HG03064 (cell line): ENCODE results near the gene ANKRD45.
"Not testable (repeated sequence)": the region's sequence is repeated elsewhere in the genome, so short reads cannot be mapped to it uniquely, and the experiment has no call there.

Source experiments
- ATAC-seq: cut with Tn5 transposase; IDR thresholded peaks from one replicate; pipeline ENCODE4 v1.9.1; 2021; ENCODE audit warnings: low read depth; ENCODE audit not compliant: unreplicated experiment

Gene ANKRD45, protein sequence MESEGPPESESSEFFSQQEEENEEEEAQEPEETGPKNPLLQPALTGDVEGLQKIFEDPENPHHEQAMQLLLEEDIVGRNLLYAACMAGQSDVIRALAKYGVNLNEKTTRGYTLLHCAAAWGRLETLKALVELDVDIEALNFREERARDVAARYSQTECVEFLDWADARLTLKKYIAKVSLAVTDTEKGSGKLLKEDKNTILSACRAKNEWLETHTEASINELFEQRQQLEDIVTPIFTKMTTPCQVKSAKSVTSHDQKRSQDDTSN

DNA sequence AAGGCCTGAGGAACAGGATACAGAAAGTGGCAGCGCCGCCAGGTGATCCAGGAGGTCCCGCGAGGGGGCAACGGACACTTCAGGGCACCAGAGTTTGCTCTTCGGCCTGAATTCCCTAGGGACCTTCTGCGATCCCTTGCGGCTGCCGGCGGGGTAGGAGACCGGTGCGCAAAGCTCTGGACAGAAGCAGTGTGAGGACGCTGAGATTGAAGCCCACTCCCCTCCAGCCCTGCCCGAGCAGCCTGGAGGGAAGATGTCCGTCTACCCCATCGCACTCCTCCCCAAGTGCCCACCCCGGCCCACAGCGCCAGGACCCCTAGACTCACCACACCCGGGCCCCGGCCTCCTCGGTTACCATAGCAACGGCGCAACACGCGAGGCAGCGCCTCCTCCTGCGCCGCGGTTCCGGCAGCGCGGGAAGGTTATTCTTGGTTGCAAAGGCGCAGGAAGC is at the start of gene ANKRD45:
Gene ANKRD45, minus strand, starts transcription at position 361 of the 451 bp plus-strand sequence. CDS start 10,433 bp downstream, outside the sequence.
- no peak for ATAC-seq

DNA sequence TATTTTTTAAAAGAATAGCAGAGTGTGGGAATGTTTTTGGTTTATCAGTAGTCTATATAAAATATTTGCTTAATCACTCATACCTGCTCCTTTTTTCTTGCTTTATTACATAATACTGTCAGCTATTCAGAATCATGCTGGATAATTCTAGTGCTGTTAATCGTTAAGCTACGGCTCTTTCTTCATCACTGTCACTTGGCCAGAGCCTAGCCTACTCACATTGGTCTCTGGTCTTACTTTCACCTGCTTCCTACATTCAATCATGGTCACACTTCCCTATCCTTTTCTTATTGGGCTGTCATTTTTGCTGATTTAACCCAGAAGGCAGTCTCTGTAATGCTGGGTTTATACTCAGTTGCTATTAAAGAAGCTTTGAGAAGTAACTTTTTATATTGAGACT is 47.6 kb upstream of the ANKRD45 start:
- ATAC-seq, result no peak

DNA sequence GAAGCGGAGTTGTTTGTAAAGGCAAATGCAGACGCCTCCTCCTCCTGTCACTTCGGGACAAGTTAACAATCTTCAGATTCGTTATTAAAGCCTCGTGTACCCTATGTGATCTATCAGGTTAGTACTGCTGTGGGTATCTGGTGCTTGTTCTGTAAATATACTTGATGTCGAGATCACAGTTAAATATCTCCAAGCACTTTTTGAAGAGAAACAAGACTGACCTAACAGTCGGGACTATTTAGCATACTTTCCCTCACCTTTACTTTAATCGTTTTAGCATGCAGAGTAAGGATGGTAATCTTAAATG is 45.8 kb upstream of the ANKRD45 start:
- no peak for ATAC-seq

DNA sequence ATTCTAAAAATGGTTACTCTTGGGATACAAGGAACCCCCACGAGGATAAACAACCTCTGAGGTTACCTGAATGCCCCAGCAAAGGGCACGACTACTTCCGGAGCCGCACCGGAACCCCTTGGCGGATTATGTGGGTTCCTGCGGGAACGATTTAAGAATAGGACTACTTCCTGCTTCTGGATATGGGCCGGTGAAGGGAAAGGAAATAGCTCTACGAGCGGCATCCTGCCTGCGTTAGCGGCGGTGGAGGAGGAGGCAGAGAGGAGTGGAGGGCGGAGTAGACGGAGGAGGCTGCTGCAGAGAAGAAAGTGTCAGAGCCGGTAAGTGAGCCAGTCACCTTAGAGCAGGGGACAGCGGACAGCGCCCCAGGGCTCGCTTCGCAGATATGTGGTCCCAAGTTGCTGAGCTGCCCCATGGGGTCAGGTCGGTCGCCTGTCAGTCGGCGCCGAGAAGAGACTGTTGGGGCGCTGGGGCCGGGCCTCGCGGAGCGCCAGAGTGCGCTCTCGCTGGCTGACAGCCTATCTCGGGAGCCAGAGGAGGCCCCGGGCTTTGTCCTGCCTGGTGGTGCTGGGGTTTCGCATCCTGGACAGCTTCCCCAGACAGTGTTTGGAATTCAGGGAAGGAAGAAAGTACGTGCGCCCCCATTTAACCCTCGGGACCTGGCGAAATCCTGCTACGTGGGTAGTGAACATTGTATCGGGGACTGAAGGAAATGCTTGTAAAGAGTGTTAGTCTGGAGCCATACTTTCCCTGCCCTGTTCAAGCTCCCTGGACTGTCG is 45.3 kb upstream of the ANKRD45 start, which contains the start of gene KLHL20:
Gene KLHL20, plus strand, starts transcription at position 223 of the 779 bp plus-strand sequence. CDS start 1,063 bp downstream, outside the sequence.
- ATAC-seq, result peak; percentile 87

DNA sequence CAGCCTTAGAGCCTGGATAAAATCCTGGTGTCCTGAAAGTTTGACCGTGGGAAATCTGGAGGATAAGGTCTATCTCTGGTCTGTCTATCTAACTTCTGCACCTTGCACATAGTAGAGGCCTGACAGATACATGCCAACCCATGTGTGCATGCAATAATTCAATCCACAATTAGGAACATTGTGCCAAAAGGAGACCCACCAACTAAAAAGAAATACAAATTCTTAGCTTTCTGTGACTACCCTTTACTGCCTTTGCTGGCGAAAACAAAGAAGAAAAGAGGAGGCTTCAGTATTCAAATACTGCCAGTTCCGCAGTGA is 44.7 kb upstream of the ANKRD45 start:
- ATAC-seq, result no peak

DNA sequence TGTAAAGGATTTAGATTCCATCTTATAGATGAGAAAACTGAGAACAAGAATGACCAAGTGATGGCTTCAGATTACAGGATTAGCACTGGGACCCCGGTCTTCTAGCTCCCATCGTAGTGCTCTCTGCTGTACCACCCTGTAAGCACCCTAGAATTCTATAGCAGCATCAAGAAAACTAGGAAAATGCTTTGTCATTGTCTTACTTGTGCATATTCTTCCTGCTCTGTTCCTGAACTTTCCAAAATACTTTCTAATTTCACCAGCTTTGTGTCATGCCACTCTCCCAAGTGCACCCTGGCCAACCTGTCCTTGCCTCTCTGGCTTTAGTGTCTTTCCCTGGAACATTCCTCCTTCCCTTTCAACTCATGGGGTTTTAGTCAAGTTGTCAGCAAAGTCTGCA is 39.1 kb upstream of the ANKRD45 start:
- ATAC-seq, result no peak

DNA sequence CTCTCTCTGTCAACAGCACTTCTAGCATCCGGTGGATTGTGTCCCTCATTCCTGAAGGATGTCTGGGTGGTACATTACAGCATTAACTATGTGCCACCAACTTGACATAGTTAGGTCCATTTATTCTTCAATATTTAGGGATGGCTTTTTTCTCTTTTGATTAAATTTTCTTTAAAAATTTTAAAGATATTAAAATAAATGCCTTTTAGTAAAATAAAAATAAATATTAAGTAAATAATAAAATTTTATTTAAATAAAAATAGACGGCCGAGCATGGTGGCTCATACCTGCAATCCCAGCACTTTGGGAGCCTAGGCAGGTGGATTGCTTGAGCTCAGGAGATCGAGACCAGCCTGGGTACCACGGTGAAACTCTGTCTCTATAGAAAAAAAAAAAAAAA is 35.5 kb upstream of the ANKRD45 start:
- ATAC-seq, result no peak

DNA sequence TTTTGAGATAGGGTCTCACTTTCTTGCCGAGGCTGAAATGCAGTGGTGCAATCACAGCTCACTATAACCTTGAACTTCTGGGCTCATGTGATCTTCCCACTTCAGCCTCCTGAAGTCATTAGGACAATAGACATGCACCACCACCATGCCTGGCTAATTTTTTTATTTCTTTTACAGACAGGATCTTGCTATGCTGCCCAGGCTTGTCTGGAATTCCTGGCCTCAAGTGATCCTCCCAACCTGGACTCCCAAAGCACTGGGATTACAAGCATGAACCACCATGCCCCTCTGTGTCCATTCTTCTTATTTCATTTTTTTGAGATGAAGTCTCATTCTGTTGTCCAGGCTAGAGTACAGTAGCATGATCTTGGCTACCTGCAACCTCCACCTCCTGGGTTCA is 33.1 kb upstream of the ANKRD45 start:
- no peak for ATAC-seq

DNA sequence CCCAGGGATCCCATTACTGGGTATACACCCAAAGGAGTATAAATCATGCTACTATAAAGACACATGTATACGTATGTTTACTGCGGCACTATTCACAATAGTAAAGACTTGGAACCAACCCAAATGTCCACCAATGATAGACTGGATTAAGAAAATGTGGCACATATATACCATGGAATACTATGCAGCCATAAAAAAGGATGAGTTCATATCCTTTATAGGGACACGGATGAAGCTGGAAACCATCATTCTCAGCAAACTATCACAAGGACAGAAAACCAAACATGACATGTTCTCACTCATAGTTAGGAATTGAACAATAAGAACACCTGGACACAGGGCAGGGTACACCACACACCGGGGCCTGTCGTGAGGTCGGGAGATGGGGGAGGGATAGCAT is 31.6 kb upstream of the ANKRD45 start:
- ATAC-seq, result not testable (repeated sequence)

DNA sequence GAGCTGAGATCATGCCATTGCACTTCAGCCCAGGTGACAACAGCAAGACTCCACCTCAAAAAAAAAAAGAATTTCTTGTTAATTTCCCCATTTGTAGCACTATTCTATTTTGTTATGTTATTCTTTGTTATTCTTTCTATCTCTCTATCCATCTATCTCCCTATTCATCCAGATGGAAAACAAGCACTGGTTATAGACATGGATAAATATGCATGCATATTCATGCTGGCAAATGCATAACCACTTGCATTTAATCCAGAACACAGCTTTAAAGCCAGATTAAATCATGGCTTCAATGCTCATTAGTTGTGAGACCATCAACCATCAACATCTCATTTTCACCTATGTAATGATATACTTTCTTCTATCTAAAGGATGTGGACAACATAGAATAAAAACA is 23.6 kb upstream of the ANKRD45 start:
- ATAC-seq, result no peak

DNA sequence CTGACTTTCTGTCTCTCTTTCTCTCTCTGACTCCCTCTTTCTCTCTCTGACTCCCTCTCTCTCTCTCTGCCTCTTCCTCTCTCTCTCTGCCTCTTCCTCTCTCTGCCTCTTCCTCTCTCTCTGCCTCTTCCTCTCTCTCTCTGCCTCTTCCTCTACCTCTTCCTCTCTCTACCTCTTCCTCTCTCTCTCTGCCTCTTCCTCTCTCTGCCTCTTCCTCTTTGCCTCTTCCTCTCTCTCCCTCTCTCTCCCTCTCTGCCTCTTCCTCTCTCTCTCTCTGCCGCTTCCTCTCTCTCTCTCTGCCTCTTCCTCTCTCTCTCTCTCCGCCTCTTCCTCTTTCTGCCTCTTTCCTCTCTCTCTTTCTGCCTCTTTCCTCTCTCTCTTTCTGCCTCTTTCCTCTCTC is 18.6 kb upstream of the ANKRD45 start:
- no peak for ATAC-seq

DNA sequence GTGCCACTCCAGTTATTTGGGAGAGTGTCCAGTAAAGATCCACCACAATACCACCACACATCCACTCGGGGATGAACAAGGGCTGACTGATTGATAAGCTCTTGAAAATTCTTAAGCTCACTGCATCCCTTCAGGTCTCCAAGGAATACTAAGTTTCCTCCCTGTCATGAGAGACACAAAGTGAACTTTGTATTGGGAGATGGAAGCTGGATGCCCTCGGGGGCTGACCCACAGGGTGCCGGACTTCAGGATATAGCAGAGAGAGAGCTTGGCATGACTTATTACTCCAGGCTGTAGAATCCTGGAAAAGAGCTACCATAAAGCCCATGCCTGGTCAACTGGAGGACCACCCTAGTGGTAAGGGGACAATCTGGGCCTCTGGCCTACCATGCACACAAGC is 15.5 kb upstream of the ANKRD45 start:
- ATAC-seq, result not testable (repeated sequence)

DNA sequence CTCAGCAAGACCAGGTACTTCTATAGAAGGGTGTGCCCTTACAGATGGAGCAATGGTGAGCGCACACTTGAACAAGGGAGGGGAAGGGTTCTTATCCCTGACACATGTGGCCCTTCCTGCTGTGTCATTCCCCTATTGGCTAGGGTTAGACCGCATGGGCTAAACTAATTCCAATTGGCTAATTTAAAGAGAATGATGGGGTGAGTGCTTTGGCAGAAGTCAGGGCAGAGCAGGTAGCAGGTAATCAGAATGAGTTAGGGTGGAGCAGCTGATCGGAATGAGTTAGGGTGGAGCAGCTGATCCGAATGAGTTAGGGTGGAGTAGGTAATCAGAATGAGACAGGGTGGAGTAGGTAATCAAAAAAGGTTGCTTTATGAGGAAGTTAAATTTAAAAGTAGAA is 14.2 kb upstream of the ANKRD45 start:
- ATAC-seq, result not testable (repeated sequence)

DNA sequence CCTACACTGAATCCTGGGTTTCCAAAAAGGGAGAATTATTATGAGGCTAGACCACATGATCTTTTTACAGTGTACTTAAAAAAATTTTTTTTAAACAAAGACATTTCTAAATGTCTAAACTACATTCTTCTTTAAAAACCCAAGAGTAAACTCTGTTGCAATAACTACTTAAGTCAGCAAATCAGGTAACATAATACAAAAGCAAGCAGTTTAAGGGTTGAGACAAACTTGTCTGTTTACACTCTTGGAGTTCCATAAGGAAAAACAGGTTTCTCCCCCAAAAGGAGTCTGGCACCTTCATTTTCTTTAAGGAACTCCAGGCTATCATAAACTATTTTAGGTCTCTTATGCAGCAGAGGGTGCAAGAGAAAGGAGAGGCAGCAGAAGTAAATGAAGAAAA is 12.5 kb upstream of the ANKRD45 start:
- no peak for ATAC-seq

DNA sequence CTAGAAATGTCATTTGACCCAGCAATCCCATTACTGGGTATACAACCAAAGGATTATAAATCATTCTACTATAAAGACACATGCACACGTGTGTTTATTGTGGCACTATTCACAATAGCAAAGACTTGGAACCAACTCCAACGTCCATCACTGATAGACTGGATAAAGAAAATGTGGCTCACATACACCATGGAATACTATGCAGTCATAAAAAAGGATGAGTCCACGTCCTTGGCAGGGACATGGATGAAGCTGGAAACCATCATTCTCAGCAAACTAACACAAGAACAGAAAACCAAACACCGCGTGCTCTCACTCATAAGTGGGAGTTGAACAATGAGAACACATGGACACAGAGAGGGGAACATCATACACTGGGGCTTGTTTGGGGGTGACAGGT is 10.5 kb upstream of the ANKRD45 start:
- not testable (repeated sequence) for ATAC-seq

DNA sequence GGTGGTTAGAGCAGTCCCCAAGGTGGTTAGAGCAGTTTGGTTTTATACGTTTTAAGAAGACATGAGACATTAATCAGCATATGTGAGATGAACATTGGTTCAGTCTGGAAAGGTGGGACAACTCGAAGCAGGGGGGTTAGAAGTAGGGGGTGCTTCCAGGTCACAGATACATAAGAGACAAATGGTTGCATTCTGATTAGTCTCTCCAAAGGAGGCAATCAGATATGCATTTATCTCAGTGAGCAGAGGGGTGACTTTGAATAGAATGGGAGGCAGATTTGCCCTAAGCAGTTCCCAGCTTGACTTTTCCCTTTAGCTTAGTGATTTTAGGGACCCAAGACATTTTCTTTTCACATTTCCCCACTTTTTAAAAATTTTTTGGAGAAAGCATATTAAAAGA is 4.8 kb upstream of the ANKRD45 start:
- not testable (repeated sequence) for ATAC-seq

DNA sequence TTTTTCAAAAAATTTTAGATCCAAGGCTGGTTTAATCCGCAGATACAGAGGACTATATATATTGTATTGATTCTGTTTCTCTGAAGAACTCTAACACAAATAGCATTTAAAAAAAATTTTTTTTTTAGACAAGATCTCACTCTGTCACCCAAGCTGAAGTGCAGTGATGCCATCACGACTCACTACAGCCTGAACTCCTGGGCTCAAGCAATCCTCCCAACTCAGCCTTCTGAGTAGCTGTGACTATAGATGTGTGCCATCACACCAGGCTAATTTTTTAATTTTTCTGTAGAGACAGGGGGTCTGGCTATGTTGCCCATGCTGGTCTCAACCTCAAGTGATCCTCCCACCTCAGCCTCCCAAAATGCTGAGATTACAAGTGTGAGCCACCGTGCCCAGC is 3.0 kb downstream of the ANKRD45 start:
- no peak for ATAC-seq

DNA sequence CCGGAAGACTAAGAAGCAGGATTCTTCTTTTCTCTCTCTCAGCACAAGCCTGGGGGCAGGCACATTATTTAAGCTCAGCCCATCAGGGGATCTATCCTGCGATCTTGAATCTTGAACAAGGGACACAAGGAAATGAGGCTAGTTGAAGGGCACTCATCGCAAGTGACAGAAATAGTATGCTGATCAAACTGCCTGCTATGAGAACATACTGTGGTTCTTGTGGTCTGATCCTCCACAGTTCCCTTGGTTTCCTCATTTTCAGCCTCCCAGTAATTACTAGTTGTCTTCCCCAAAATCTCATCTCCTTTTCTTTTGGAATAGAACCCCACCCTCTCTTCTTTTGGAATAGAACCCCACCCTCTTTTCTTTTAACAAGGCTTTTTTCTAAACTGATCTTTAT is 6.5 kb downstream of the ANKRD45 start:
- no peak for ATAC-seq

DNA sequence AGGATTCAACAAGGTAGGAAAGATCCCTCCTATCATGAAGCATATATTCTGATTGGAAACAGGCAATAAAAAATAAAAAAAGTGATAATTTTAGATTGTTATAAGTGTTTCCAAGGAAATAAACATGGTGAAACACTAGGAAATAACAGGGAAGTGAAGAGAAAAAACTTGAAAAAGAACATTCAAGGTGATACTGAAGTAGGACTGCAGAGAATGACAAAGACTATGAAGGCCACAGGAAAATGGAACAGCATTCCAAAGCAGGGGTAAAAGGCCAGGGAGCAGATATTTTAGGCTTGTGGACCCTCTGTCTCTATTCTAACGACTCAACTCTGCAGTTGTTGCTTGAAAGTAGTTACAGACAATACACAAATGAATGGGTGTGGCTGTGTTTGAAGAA is 7.9 kb downstream of the ANKRD45 start:
- ATAC-seq, result no peak

DNA sequence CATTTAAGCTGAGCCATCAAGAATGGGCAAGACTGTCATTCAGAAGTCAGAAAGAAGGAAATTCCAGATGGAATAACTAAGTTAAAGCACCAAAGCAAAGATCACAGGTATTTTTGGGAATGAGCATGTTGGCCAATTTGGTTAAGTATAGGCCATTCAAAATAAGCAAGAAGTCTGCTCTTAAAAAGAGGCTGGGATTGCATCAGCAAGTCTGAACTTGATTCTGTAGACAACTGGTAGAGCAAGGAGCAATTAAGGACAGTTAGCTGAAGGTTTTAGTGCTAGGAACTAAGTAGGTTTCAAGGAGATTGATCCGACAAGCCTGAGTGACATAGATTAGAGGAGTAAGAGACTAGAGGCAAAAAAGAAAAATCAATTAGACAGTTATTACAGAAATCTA is 8.4 kb downstream of the ANKRD45 start:
- no peak for ATAC-seq

DNA sequence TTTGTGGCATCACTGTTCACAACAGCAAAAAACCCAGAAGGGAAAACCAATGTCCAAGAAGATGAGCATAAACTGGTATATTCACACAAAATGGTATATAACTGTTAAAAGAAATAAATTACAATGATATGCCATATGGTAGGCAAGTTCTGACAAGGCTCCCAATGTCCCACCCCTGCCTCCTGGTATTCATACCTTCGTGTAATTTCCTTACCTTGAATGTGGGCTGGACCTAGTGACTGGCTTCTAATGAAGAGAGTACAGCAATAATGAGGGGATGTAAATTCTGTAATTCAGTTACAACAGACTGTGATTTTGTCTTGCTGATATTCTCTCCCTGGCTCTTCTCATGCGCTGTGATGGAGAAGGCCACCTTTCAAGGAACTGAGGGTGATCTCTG is 9.3 kb downstream of the ANKRD45 start:
- no peak for ATAC-seq

DNA sequence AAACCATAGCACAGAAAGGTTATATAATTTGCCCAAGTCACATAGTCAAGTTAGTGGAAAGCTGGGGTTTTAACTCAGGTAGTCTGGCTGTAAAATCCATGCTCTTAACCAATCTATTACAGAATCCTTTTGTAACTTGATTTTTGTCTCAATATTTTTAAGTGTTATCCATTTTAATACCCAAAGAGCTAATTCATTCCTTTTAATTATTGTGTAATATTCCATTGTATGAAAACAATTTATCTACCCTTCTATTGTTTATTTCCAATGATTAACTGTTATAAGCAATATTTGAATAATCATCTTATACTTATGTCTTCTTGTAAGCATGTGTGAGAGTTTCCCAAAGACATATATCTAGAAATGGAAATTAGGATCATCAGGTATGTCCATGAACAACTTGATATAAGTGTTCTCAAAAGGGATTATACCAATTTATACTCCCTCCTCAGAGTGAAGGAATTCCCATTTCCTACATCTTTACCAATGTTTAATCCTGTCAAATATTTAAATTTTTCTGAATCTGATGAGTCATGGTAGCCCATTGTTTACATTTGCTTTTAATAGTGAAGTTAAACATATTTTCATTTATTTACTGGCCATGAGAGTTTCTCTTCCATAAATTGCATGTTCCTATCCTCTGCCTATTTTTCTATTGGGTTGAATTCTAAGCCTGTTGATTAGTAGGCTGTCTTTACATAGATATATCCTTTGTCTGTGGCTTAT is 20.6 kb downstream of the ANKRD45 start:
- no peak for ATAC-seq
